Right lung (tissue), 5 donors: ENCODE results near the gene BIRC2. TPM values are rescaled to one million over a fixed set of nuclear protein-coding genes. Genes with fewer than 3 reads are reported as not detected.
"Not testable (repeated sequence)": the region's sequence is repeated elsewhere in the genome, so short reads cannot be mapped to it uniquely, and the experiment has no call there.

ENCODE experiments used
- DNase-seq, 2 donors: peaks; one replicate each; pipeline ENCODE4 v3.0.0-alpha.2; 2013
- polyA plus RNA-seq, 5 donors: library from polyadenylated mRNA; unstranded; fragments of 120-200 nt; gene quantifications; one replicate each; pipeline versions ENCODE4 v1.2.1 to v1.2.3, GENCODE V29; 2013; ENCODE audit warnings: inconsistent platforms in 1 of 5, low replicate concordance in 1 of 5; ENCODE audit not compliant: insufficient read length in 5 of 5, insufficient read depth in 1 of 5

BIRC2 gene
- polyA plus RNA-seq, 5 donors, result 58.5 to 82.4 (median 78.6) TPM

- no peak for DNase-seq
Observed at GRCh38 chr11:102368472-102368871, 21.5 kb downstream of the BIRC2 start.

- DNase-seq, result not testable (repeated sequence)
Observed at GRCh38 chr11:102374633-102375424, 27.8 kb downstream of the BIRC2 start.

DNA sequence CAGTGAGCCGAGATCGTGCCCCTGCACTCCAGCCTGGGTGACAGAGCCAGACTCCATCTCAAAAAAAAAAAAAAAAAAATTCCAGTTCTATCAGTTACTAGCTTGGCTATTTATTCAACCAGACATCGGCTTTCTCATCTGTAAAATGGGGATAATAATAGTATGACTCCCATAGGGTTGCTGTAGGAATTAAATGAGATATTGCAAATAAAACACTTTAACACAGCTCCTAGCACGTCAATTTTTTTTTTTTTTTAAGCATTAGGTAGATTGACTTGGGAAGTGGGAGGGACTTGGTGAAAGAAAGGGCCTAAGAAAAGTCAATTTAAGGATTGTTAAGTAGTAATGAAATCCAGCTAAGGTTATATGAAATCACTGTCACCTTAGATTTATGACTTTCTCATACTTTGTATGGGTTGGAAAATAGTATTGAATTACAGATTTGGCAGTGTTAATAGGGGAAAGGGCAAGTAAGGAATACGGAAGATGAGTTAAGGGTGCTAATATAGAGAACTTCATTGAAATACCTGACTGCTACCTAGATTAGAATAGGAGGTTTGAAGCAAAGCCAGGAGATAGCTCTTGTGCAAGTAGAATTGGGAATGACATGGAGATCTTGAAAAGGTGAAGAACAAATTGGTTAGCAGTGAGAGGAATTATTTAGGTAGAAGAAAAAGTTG is 28.8 kb downstream of the BIRC2 start:
- DNase-seq, result no peak

DNA sequence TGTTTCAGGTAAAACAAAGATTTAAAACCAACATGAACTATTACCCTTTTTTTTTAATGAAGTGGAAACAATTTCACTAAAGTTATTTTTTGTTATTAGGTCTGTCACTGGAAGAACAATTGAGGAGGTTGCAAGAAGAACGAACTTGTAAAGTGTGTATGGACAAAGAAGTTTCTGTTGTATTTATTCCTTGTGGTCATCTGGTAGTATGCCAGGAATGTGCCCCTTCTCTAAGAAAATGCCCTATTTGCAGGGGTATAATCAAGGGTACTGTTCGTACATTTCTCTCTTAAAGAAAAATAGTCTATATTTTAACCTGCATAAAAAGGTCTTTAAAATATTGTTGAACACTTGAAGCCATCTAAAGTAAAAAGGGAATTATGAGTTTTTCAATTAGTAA is 30.9 kb downstream of the BIRC2 start:
- no peak for DNase-seq

GRCh38 chr11:102378818-102379217 is 31.8 kb downstream of the BIRC2 start:
- DNase-seq, result no peak

- no peak for DNase-seq
Observed at GRCh38 chr11:102382384-102382783, 35.4 kb downstream of the BIRC2 start.

GRCh38 chr11:102383839-102384238 is 36.8 kb downstream of the BIRC2 start:
- no peak for DNase-seq

GRCh38 chr11:102384419-102385079 is 37.5 kb downstream of the BIRC2 start:
- DNase-seq, result peak; percentile 36 to 43

DNA sequence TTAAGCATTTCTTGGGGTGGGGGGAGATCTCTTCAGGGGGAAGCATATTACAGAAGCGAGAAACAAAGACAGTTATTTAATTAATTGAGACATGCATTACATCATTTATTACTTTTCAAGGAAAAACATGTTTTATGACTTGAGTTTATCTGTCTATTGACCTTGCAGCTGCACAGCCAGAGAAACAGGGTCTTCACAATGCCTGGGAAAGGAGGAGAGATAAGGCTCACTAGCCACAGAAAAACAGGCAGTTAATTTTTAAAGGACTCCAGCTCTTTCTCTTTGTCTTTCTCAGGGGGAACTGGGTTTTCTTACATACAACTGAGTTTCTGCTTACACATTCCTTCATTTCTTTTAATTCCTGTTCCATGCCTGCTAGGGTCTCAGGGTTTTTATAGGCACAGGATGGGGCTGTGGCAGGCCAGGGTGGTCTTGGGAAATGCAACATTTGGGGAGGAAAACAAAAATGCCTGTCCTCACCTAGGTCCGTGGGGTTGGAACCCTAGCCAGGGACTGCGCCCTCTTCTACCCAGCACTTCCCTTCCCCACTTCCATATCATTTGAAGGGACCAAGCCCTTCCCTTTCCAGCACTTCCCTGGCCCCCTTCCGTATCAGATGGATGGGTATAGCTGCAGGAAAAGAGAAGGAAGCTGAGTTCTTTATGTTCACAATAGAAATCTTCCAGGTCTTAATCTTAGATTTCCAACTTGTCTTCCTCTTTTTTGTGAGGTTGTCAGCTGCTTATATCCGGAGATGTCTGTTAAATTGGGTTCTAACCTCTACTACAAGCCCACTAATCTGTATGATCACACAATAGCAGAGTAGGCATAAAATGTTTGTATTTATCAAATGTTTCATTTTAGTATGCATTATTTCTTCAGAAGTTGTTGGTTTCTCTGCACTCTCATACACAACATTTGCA is 38.3 kb downstream of the BIRC2 start:
- DNase-seq, result no peak

DNA sequence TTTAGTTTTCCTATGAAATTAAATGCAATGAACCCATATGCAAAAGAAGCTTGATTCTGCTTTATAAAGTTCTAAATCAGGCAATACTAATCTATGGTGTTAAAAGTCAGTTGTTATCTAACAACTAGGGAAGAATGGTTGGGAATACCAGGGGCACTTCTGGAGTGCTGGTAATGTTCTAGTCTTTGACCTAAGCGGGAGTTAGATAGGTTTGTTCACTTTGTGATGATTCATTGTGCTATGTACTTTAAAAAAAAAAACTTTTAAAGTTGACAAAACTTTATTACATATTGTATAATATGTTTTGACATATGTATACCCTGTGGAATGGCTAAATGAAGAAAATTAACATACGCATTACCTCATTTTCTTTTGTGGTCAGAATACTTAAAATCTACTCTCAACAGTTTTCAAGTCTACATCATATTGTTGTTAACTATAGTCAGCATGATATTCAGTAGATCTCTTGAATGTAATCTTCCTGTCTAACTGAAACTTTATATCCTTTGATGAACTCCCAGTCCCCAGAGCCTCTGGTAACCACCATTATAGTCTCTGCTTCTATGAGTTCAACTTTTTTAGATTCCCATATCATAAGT is 39.2 kb downstream of the BIRC2 start:
- DNase-seq, result no peak

DNA sequence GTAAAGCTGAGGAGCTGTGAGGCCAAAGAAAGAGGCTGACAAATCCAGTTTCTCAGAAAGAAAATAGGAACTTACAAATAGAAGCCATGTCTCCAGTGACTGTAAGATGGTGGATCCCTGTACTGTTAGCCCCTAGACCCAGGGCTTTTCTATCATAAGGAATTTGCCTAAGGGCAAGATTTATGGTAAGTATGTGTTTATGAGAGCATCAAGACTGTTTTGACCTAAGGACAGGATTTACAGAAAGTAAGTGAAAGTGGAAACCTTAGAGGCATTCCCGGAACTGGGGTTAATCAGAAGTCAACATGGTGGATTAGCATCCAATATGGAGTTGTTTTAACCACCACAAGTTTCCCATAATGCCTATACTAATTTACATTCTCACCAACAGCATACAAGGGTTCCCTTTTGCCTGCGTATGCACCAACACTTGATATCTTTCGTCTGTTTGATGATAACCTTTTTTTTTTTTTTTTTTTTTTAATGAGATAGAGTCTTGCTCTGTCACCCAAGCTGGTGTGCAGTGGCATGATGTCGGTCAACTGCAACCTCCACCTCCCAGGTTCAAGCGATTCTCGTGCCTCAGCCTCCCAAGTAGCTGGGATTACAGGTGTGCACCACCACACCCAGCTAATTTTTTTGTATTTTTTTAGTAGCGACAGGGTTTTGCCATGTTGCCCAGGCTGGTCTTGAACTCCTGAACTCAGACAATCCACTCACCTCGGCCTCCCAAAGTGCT is 40.2 kb downstream of the BIRC2 start:
- DNase-seq, result no peak

DNA sequence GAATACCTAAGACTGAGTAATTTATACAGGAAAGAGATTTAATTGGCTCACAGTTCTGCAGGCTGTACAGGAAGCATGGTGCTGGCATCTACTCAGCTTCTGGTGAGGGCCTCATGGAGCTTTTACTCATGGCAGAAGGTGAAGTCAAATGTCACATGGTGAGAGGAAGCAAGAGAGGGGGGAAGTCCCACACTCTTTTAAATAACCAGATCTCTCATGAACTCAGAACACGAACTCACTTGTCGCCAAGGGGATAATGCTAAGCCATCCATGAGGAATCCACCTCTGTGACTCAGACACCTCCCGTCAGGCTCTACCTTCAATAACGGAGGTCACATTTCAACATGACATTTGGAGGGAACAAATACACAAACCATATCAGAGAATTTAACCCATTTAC is 42.2 kb downstream of the BIRC2 start:
- DNase-seq, result no peak

- DNase-seq, result no peak
Observed at GRCh38 chr11:102390667-102391465, 43.9 kb downstream of the BIRC2 start.

GRCh38 chr11:102391549-102392237 is 44.7 kb downstream of the BIRC2 start:
- DNase-seq, result no peak

DNA sequence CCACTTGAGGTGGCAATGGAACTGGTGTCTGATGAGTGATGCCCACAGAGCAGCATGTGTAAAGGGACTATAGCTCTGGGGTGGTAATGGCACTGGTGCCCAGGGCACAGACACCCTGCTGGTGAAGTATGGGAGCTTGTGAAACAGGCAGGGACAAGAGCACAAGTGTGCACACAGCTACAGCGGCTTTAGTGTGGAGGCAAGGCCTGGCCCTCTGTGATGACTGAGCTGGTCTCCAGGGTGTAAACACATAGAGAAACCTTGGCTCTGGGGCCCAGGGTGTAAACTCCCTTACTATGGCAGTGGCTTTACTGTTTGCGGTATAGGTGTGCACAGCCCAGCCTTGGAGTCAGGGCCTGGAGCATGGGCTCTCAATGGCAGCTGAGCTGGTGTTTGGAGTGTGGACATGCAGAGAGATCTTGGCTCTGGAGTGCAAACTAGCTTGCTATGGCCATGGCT is 46.3 kb downstream of the BIRC2 start:
- DNase-seq, result no peak

GRCh38 chr11:102395720-102396393 is 48.8 kb downstream of the BIRC2 start:
- DNase-seq, result no peak

- no peak for DNase-seq
Observed at GRCh38 chr11:102396708-102397563, 49.9 kb downstream of the BIRC2 start.
